ENCODE data around the gene RGS7BP. TPM values are rescaled to one million over a fixed set of nuclear protein-coding genes. Genes with fewer than 3 reads are reported as not detected.
A peak's percentile ranks its signal among the peaks of the same experiment; 100 is the strongest.

The RGS7BP gene
- total RNA-seq = not detected in 3 replicates
- long read RNA-seq = 0 reads

DNA sequence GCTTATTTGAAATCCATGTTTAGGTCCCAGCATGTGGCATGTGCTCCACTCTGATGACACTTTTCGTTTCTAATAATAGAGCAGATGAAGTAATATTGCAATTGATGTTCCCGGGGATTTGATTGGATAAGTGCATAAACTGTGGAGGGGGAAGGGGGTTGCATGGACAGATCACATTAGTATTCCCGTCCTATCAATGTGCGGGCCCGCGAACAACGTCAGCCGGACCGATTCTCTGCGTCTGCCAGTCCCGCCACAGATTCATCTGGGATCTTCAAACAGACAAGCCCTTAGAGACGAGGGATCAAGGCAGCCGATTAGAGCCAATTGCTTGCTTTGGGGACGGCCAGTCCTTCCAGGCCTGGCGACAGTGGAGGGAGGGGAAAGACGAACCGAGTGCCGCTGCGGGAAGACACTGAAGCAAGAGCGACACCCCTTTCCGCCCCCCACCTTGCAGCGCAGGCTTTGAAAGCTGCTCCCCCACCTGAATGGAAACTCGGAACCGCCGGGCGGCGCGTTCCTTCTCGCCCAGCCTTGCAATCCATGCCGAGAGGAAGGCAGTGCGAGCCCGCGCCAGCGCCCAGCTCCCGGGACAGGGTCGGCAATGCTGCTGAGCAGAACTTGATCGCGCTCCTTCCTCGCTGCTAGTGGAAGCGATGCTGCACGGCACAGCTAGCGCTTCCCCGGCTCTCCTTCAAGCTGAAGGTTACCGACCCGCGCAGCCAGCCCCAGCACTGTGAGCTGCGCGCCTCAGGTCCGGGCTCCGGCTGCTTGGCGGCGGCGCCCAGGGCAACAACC, at the start of gene RGS7BP:
Gene RGS7BP (plus strand): TSS at position 247 of the 798 bp plus-strand sequence. CDS start 610 bp downstream, outside the sequence.
- H3K27me3 Mint-ChIP-seq (ENCODE audit: low read depth) = peaks cover 63% of the 10 kb centered on the region
- peaks cover 1% of the 10 kb centered on the region for H3K36me3 Mint-ChIP-seq (ENCODE audit: low read depth)
- TF ChIP-seq, protein P1, sequence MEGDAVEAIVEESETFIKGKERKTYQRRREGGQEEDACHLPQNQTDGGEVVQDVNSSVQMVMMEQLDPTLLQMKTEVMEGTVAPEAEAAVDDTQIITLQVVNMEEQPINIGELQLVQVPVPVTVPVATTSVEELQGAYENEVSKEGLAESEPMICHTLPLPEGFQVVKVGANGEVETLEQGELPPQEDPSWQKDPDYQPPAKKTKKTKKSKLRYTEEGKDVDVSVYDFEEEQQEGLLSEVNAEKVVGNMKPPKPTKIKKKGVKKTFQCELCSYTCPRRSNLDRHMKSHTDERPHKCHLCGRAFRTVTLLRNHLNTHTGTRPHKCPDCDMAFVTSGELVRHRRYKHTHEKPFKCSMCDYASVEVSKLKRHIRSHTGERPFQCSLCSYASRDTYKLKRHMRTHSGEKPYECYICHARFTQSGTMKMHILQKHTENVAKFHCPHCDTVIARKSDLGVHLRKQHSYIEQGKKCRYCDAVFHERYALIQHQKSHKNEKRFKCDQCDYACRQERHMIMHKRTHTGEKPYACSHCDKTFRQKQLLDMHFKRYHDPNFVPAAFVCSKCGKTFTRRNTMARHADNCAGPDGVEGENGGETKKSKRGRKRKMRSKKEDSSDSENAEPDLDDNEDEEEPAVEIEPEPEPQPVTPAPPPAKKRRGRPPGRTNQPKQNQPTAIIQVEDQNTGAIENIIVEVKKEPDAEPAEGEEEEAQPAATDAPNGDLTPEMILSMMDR (IDR thresholded peaks at IDR 0.05) = peak; percentile 64
- peaks cover 13% of the 10 kb centered on the region for H3K4me1 Mint-ChIP-seq (ENCODE audit: low read depth)
- no peaks in the 10 kb centered on the region for H3K9me3 Mint-ChIP-seq (ENCODE audit: low read depth)
- no peak within 1 kb of the TSS for H3K27ac Mint-ChIP-seq (ENCODE audit: unreplicated experiment)
- H3K4me3 Mint-ChIP-seq (ENCODE audit: unreplicated experiment) = peak within 1 kb of the TSS; percentile 70
- DNase-seq (ENCODE audit: low spot score) = no peak

GRCh38 chr5:64457846-64458245, 48.0 kb upstream of the RGS7BP start:
- H3K4me1 Mint-ChIP-seq (ENCODE audit: low read depth) = no peaks in the 10 kb centered on the region
- no peaks in the 10 kb centered on the region for H3K36me3 Mint-ChIP-seq (ENCODE audit: low read depth)
- peaks cover 8% of the 10 kb centered on the region for H3K27me3 Mint-ChIP-seq (ENCODE audit: low read depth)
- peaks cover 5% of the 10 kb centered on the region for H3K9me3 Mint-ChIP-seq (ENCODE audit: low read depth)
- no peak overlapping the region for H3K27ac Mint-ChIP-seq (ENCODE audit: unreplicated experiment)
- H3K4me3 Mint-ChIP-seq (ENCODE audit: unreplicated experiment) = no peak overlapping the region
- DNase-seq (ENCODE audit: low spot score) = no peak
- TF ChIP-seq, protein P1 (IDR thresholded peaks at IDR 0.05) = no peak

DNA sequence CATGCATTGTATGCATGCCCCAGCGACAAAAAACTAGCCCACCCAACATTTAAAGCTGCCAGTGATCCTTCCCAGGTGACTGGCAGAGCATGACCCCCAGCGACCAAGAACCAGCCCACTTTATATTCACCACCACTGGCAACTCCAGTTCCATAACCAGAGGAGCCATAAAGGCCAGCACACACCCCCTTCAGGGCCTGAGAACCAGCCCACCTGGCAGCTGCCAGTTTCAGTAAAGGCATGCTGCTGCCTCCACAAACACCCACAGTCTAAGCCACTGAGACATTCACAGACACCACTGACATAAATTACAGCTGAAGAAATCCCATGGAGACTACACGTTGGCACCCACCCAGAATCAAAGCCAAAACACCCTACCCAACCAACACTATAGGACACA, 46.9 kb upstream of the RGS7BP start:
- Mint-ChIP-seq H3K36me3 (ENCODE audit: low read depth) (no peaks in the 10 kb centered on the region), H3K9me3 (ENCODE audit: low read depth) (peaks cover 11% of the 10 kb centered on the region), H3K4me1 (ENCODE audit: low read depth) (no peaks in the 10 kb centered on the region), H3K4me3 (ENCODE audit: unreplicated experiment) (no peak overlapping the region), H3K27me3 (ENCODE audit: low read depth) (peaks cover 7% of the 10 kb centered on the region), H3K27ac (ENCODE audit: unreplicated experiment) (no peak overlapping the region)
- DNase-seq (ENCODE audit: low spot score) = no peak
- TF ChIP-seq, protein P1 (IDR thresholded peaks at IDR 0.05) = no peak

- no peaks in the 10 kb centered on the region for H3K36me3 Mint-ChIP-seq (ENCODE audit: low read depth)
- H3K4me1 Mint-ChIP-seq (ENCODE audit: low read depth) = no peaks in the 10 kb centered on the region
- peaks cover 6% of the 10 kb centered on the region for H3K27me3 Mint-ChIP-seq (ENCODE audit: low read depth)
- H3K27ac Mint-ChIP-seq (ENCODE audit: unreplicated experiment) = no peak overlapping the region
- DNase-seq (ENCODE audit: low spot score) = no peak
- no peak overlapping the region for H3K4me3 Mint-ChIP-seq (ENCODE audit: unreplicated experiment)
- TF ChIP-seq, protein P1 (IDR thresholded peaks at IDR 0.05) = no peak
- peaks cover 17% of the 10 kb centered on the region for H3K9me3 Mint-ChIP-seq (ENCODE audit: low read depth)
These were observed 43.4 kb upstream of the RGS7BP start for GRCh38 chr5:64462391-64462790.

- Mint-ChIP-seq H3K36me3 (ENCODE audit: low read depth) (no peaks in the 10 kb centered on the region), H3K4me3 (ENCODE audit: unreplicated experiment) (no peak overlapping the region), H3K4me1 (ENCODE audit: low read depth) (no peaks in the 10 kb centered on the region), H3K27ac (ENCODE audit: unreplicated experiment) (no peak overlapping the region), H3K27me3 (ENCODE audit: low read depth) (peaks cover 3% of the 10 kb centered on the region), H3K9me3 (ENCODE audit: low read depth) (peaks cover 12% of the 10 kb centered on the region)
- no peak for DNase-seq (ENCODE audit: low spot score)
- TF ChIP-seq, protein P1 (IDR thresholded peaks at IDR 0.05) = no peak
These were observed 19.7 kb upstream of the RGS7BP start for GRCh38 chr5:64486163-64486562.

All from chondrocyte (in vitro differentiated cells).